OCI-LY3 (cell line): ENCODE data around the gene OPCML.

Experiments
- CTCF ChIP-seq: fragments of 200-600, 300-600 bp; sonication (generic); IDR thresholded peaks from 2 replicates; pipeline ENCODE4 v1.5.1; 2014; ENCODE audit warnings: antibody characterized with exemption, low read length, low read depth
- EZH2phosphoT487 ChIP-seq: fragments of 200-600 bp; shearing (Covaris generic); IDR thresholded peaks from 2 replicates; pipeline ENCODE4 v1.6.1; 2018; ENCODE audit warnings: antibody characterized with exemption, mixed run types, low read depth

GRCh38 chr11:133388975-133389568 lies 143.2 kb downstream of the OPCML start:
- TF ChIP-seq CTCF (no peak), EZH2phosphoT487 (no peak)
